Epithelial cell of proximal tubule (primary cell): ENCODE results near the gene BCAP31. TPM values are rescaled to one million over a fixed set of nuclear protein-coding genes. Genes with fewer than 3 reads are reported as not detected.
"Not testable (repeated sequence)": the region's sequence is repeated elsewhere in the genome, so short reads cannot be mapped to it uniquely, and the experiment has no call there.

Source experiments
- DNase-seq: peaks from one replicate; pipeline ENCODE4 v3.0.0-alpha.2; 2011; ENCODE audit warnings: low read depth
- H3K4me3 ChIP-seq: 2 replicates; pipeline ENCODE4 v1.5.1; 2011; ENCODE audit warnings: low read depth, mild to moderate bottlenecking, low read length
- total RNA-seq: library from RNA; depleted of rRNA; stranded (reverse); fragments of >200 nt; gene quantifications from 2 replicates; pipeline ENCODE4 v1.2.3, GENCODE V29; 2015
- TF ChIP-seq, protein P1 (sequence below): conservative IDR thresholded peaks from 2 replicates; pipeline ENCODE4 v1.5.1; 2012; ENCODE audit warnings: low read depth, mild to moderate bottlenecking, low read length

The BCAP31 gene
- total RNA-seq, 1 donor from 2014 or later = 163 TPM

DNA sequence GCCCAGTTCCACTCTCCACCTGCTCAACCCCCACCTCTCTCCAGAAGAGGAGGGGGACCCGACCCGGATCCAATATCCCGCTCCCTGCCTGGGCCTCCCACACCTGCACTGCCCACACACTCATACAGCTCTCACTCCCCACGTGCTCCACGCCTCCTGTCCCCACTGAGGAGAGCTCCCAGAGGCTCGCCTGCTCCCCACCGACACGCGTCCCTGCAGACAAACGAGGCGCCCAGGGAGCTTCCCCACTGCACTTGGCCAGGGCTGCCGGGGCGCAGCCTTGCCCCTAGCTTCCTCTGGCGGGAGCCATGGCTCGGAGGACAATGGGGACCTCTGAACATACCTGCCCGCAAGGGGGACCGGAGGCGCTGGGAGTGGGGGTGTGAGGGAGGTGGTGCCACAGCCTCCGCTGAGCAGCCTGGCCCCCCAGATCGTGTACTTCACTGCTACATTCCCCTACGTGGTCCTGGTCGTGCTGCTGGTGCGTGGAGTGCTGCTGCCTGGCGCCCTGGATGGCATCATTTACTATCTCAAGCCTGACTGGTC, 31.5 kb downstream of the BCAP31 start:
- DNase-seq = no peak
- TF ChIP-seq, protein P1, sequence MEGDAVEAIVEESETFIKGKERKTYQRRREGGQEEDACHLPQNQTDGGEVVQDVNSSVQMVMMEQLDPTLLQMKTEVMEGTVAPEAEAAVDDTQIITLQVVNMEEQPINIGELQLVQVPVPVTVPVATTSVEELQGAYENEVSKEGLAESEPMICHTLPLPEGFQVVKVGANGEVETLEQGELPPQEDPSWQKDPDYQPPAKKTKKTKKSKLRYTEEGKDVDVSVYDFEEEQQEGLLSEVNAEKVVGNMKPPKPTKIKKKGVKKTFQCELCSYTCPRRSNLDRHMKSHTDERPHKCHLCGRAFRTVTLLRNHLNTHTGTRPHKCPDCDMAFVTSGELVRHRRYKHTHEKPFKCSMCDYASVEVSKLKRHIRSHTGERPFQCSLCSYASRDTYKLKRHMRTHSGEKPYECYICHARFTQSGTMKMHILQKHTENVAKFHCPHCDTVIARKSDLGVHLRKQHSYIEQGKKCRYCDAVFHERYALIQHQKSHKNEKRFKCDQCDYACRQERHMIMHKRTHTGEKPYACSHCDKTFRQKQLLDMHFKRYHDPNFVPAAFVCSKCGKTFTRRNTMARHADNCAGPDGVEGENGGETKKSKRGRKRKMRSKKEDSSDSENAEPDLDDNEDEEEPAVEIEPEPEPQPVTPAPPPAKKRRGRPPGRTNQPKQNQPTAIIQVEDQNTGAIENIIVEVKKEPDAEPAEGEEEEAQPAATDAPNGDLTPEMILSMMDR = no peak
- no peak overlapping the region for H3K4me3 ChIP-seq

DNA sequence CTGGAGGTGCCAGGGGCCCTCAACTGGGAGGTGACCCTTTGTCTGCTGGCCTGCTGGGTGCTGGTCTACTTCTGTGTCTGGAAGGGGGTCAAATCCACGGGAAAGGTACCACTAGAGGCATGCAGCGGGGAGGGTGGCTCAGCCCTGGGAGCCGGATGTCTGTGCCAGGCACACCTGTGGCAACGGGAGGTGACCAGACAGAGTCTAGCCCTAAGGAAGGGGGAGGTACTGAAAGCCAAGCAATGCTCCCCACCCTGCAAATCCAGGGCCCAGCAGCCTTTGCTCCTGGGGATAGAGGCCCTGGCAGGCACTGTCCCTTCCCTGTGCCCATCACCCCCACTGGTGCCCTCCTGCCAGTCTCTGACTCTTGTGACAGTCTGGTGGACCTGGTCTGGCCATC, 32.2 kb downstream of the BCAP31 start:
- no peak overlapping the region for H3K4me3 ChIP-seq
- TF ChIP-seq, protein P1 = no peak
- no peak for DNase-seq

DNA sequence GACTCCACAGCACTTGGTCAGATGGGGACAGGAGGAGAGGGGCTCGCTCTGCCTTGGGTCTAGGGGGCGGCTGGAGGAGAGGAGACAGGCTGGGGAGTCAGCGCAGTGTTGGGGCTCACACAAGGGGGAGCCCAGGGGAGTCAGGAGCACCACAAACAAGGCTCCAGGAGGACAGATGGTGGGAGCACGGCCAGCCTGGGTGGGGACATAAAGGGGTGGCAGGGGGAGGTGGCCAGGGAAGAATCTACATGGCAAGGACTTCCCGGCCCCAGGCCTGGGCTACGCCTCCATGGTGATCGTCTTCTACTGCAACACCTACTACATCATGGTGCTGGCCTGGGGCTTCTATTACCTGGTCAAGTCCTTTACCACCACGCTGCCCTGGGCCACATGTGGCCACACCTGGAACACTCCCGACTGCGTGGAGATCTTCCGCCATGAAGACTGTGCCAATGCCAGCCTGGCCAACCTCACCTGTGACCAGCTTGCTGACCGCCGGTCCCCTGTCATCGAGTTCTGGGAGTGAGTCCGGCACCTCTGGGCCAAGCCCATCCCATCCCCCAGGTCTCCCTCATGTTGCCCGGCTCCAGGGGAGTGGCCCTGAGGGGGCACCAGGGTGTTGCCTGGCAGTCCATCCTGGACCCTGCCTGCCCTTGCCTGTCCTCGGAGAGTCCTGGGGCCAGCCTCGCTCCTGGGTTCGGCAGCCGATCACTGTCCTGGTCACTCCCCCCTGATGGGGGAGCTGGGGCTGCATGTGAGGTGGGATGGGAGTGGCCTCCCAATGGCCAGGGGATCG, 33.0 kb downstream of the BCAP31 start:
- H3K4me3 ChIP-seq, DNase-seq: not testable (repeated sequence)

DNA sequence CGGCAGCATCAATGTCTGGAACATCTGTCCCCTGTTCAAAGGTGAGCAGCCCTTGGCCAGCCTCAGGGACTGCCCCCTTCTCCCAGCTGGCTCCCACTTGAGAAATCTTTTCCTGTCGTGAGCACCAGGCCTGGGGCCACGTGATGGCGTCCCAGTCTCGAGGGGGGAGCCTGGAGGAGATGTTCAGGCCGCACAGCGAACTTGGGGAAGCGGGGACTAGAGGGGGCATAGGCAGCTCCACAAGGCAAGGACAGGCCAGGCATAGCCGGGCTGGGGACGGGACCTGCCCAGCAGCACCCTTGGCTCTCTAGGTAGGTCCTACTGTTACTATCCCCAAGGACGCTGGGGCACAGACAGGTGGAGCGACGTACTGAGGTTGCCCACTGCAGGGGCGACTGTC, 33.7 kb downstream of the BCAP31 start:
- TF ChIP-seq, protein P1 = no peak
- DNase-seq = no peak
- peak overlapping the region; percentile 52 for H3K4me3 ChIP-seq

DNA sequence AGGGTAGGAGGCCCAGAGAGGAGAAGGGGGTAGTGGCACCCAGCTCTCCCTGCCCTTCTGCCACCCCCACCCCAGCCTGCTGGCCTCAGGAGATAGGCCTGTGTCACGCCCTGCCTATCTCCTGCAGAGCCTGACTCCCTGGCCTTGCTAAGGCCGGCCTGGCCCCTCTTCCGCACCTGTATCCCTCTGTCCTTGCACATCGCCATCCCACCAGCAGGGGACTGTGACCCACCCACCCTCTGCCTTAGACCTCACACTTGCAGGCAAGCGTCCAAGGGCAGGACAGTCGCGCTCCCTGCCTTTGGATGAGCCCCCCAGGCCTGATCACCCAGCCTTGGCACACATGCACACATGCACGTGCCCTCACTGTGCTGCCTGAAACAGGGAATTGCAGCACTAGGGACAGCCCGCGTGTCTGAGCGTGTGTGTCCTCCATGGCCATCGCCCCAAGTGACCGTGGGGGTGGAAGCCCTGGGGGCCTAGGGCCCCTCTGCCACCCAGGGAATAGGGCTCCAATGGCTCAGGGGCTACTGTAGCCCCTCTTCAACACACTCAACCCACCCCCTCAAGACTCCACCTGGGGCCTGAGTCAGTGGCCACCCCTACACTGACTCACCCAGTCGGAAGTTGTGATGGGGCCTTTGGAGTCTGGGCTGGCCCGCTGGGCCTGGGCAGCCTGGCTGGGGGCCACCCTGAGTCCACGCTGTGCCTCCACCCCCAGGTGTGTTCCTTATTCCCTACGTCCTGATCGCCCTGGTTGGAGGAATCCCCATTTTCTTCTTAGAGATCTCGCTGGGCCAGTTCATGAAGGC, 34.3 kb downstream of the BCAP31 start:
- no peak for DNase-seq
- H3K4me3 ChIP-seq = peak overlapping the region; percentile 52
- TF ChIP-seq, protein P1 = peak; percentile 33

DNA sequence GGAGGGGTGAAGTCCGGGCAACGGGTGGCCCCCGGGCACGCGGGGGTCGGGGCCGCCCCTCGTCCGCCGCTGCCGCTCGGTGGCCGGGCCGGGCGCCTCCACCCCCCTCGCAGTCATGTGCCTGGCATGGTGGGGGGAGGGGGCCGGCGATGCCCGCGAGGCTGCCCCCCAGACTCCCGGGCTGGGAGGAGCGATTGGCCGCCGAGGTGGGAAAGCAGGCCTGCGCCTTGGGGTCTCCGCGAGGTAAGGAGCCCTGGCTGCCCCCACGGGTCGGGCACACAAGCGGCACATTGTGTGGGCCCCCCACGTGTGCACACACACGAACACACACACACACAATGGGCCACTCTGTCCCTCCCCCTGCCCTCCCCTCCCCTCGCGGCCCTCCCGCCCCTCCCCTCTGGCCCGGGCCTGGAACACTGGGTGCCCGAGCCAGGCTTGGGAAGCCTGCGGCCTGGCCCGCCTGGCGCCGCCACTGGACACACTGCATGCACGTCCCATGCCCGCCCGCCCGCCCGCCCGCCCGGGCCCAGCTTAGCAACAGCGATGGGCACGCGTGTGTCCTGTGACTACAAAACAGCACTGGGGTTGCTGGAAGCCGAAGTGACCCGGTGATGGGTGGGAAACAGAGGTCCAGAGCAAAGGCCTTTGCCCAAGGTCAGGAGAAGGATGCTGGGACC, 35.1 kb downstream of the BCAP31 start:
- TF ChIP-seq, protein P1 = no peak
- DNase-seq = no peak

DNA sequence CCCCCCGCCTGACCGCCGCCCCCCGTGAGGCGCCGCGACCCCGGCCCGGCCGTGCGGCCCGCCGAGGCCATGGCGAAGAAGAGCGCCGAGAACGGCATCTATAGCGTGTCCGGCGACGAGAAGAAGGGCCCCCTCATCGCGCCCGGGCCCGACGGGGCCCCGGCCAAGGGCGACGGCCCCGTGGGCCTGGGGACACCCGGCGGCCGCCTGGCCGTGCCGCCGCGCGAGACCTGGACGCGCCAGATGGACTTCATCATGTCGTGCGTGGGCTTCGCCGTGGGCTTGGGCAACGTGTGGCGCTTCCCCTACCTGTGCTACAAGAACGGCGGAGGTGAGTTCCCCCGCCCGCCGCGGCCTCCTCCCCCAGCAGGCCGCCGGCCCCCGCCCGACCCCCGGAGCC, 35.7 kb downstream of the BCAP31 start:
- DNase-seq = no peak
- TF ChIP-seq, protein P1 = no peak
- peak overlapping the region; percentile 51 for H3K4me3 ChIP-seq

More for the DNA sequence above, 35.1 kb downstream of the BCAP31 start:
- H3K4me3 ChIP-seq = peak overlapping the region; percentile 52
